Measurements from ENCODE around the gene PIEZO2. TPM values are rescaled to one million over a fixed set of nuclear protein-coding genes. Genes with fewer than 3 reads are reported as not detected.

Gene PIEZO2
- total RNA-seq, 1 donor from 2014 or later: 134 TPM

DNA sequence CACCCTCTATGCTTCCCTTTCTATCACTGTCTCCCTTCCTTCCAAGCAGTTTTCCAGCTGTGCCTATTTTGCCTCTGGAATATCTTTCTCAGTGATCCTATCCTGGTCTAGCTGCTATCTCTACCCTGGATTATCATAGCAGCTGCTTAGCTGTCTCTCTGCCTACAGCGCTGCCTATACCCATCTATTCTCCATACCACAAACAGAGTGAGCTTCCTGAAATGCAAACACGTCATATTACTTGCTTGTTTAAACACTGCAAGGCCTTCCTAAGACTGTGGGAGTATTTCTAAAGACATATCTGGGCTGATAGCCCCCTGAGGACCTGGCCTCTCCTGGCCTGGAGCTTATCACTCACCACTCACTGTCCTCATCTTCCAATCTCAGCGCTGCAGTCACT lies 403.4 kb downstream of the PIEZO2 start:
- Mint-ChIP-seq H3K4me3 (ENCODE audit: unreplicated experiment) (no peak overlapping the region), H3K36me3 (ENCODE audit: unreplicated experiment) (peaks cover 34% of the 10 kb centered on the region), H3K27me3 (ENCODE audit: unreplicated experiment) (no peaks in the 10 kb centered on the region), H3K9me3 (ENCODE audit: unreplicated experiment) (no peaks in the 10 kb centered on the region), H3K27ac (ENCODE audit: unreplicated experiment) (no peak overlapping the region), H3K4me1 (ENCODE audit: unreplicated experiment) (no peaks in the 10 kb centered on the region)
- no peak for DNase-seq (ENCODE audit: extremely low spot score, unreplicated experiment)
- TF ChIP-seq, protein P1, sequence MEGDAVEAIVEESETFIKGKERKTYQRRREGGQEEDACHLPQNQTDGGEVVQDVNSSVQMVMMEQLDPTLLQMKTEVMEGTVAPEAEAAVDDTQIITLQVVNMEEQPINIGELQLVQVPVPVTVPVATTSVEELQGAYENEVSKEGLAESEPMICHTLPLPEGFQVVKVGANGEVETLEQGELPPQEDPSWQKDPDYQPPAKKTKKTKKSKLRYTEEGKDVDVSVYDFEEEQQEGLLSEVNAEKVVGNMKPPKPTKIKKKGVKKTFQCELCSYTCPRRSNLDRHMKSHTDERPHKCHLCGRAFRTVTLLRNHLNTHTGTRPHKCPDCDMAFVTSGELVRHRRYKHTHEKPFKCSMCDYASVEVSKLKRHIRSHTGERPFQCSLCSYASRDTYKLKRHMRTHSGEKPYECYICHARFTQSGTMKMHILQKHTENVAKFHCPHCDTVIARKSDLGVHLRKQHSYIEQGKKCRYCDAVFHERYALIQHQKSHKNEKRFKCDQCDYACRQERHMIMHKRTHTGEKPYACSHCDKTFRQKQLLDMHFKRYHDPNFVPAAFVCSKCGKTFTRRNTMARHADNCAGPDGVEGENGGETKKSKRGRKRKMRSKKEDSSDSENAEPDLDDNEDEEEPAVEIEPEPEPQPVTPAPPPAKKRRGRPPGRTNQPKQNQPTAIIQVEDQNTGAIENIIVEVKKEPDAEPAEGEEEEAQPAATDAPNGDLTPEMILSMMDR (IDR thresholded peaks at IDR 0.05): no peak

DNA sequence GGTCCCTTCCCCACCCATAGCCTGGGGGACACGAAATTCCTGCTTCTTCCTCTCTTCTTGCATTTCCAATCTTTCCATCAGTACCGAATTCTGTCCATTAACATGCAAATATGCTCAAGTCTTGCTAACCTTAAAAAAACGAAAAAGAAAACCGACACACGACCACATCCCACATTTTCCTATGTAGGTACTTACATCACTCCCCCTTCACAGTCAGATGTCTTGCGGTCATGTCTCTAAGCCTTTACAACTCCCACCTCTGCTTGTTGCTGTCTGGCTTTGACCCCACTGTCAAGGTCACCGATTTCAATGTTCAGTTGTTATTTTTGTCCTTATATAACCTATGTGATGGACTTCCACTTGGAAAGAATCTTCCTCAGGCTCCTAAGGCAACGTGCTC lies 404.1 kb downstream of the PIEZO2 start:
- Mint-ChIP-seq H3K27ac (ENCODE audit: unreplicated experiment) (no peak overlapping the region), H3K9me3 (ENCODE audit: unreplicated experiment) (no peaks in the 10 kb centered on the region), H3K36me3 (ENCODE audit: unreplicated experiment) (peaks cover 34% of the 10 kb centered on the region), H3K27me3 (ENCODE audit: unreplicated experiment) (no peaks in the 10 kb centered on the region), H3K4me1 (ENCODE audit: unreplicated experiment) (no peaks in the 10 kb centered on the region), H3K4me3 (ENCODE audit: unreplicated experiment) (no peak overlapping the region)
- TF ChIP-seq, protein P1 (IDR thresholded peaks at IDR 0.05): no peak
- no peak for DNase-seq (ENCODE audit: extremely low spot score, unreplicated experiment)

DNA sequence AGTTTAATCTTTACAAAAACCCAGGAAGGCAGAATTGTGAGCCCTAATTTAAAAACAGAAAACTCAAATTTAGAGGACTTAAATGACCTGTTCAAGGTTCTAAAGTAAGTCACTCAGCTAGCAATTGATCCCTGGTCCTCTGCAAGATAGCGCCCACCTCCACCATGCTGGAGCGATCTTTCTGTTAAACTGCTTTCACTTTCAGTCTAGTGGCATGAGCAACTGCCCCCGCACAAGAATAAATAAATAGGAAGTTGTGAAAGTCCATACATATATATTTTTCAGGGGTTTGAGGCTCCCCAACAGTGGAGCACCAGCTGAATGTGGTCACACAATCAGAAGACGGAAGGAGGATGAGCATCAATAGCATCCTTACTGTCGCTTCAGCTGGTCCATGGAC lies 405.6 kb downstream of the PIEZO2 start:
- Mint-ChIP-seq H3K4me3 (ENCODE audit: unreplicated experiment) (no peak overlapping the region), H3K36me3 (ENCODE audit: unreplicated experiment) (peaks cover 34% of the 10 kb centered on the region), H3K9me3 (ENCODE audit: unreplicated experiment) (no peaks in the 10 kb centered on the region), H3K27ac (ENCODE audit: unreplicated experiment) (no peak overlapping the region), H3K4me1 (ENCODE audit: unreplicated experiment) (peaks cover 10% of the 10 kb centered on the region), H3K27me3 (ENCODE audit: unreplicated experiment) (no peaks in the 10 kb centered on the region)
- DNase-seq (ENCODE audit: extremely low spot score, unreplicated experiment): no peak
- TF ChIP-seq, protein P1 (IDR thresholded peaks at IDR 0.05): no peak

DNA sequence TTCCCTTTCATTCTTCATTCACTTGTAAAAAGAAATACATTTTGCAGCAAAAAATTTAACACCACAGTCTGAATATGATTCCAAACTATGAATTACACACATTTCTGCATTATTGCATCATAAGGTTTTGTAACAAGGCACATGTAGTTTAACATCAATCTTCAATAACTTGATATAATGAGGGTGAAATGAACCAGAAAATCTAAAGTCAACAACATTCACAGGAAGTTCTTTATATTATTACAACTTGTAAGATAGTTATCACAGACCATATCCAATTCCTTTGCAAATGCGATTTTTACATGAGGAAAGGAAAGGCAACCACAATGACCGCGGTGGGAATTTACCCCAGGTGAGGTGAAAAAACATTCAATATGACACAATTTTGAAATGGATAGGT lies 410.2 kb downstream of the PIEZO2 start:
- DNase-seq (ENCODE audit: extremely low spot score, unreplicated experiment): no peak
- peaks cover 45% of the 10 kb centered on the region for H3K36me3 Mint-ChIP-seq (ENCODE audit: unreplicated experiment)
- TF ChIP-seq, protein P1 (IDR thresholded peaks at IDR 0.05): no peak
- peak overlapping the region; percentile 68 for H3K27ac Mint-ChIP-seq (ENCODE audit: unreplicated experiment)
- no peaks in the 10 kb centered on the region for H3K9me3 Mint-ChIP-seq (ENCODE audit: unreplicated experiment)
- no peak overlapping the region for H3K4me3 Mint-ChIP-seq (ENCODE audit: unreplicated experiment)
- H3K27me3 Mint-ChIP-seq (ENCODE audit: unreplicated experiment): no peaks in the 10 kb centered on the region
- H3K4me1 Mint-ChIP-seq (ENCODE audit: unreplicated experiment): peaks cover 13% of the 10 kb centered on the region

DNA sequence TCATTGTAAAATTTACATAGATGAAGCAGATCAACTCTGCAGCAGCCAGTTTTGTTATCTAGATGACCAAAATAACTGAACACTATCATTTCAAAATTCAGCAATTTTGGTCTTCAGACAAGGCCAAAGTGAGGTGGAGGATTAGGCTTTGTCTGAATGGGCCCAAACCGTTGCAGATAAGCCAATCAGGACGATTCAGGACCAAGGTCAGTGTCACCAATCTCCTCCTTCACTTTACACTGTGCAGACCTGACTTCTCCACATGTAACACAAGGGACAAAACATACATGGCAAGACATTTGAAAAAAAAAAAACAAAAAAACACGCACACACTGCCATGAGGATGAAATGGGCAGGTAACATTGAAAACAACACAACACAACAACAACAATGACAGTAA lies 412.4 kb downstream of the PIEZO2 start:
- Mint-ChIP-seq H3K4me3 (ENCODE audit: unreplicated experiment) (no peak overlapping the region), H3K4me1 (ENCODE audit: unreplicated experiment) (peaks cover 13% of the 10 kb centered on the region), H3K27me3 (ENCODE audit: unreplicated experiment) (no peaks in the 10 kb centered on the region), H3K9me3 (ENCODE audit: unreplicated experiment) (no peaks in the 10 kb centered on the region), H3K27ac (ENCODE audit: unreplicated experiment) (no peak overlapping the region), H3K36me3 (ENCODE audit: unreplicated experiment) (peaks cover 57% of the 10 kb centered on the region)
- TF ChIP-seq, protein P1 (IDR thresholded peaks at IDR 0.05): no peak
- no peak for DNase-seq (ENCODE audit: extremely low spot score, unreplicated experiment)
